Stomach (tissue), 4 donors: ENCODE measurements around the gene PDCD6IP.

Experiments
- POLR2A ChIP-seq, 4 donors: fragments of 450-650 bp; IDR thresholded peaks; one replicate each; pipeline ENCODE4 v1.6.1; 2016; ENCODE audit warnings: antibody characterized with exemption in 4 of 4, control low read depth in 2 of 4, mild to moderate bottlenecking in 1 of 4, moderate library complexity in 1 of 4
- POLR2AphosphoS5 ChIP-seq, 3 donors: sonication (generic); formaldehyde crosslinking; IDR thresholded peaks; one replicate each; pipeline ENCODE4 v1.6.1; 2016; ENCODE audit warnings: antibody characterized with exemption in 3 of 3
- TF ChIP-seq, protein P1 (sequence below), 7 experiments: fragments of 450-650 bp in 4 of 7; fragments of 200-600 bp in 3 of 7; sonication (generic) in 3 of 7; IDR thresholded peaks; one replicate each; pipeline ENCODE4 v1.5.1; 2016 to 2019; ENCODE audit warnings: antibody characterized with exemption in 7 of 7, control low read depth in 2 of 7, mild to moderate bottlenecking in 1 of 7

DNA sequence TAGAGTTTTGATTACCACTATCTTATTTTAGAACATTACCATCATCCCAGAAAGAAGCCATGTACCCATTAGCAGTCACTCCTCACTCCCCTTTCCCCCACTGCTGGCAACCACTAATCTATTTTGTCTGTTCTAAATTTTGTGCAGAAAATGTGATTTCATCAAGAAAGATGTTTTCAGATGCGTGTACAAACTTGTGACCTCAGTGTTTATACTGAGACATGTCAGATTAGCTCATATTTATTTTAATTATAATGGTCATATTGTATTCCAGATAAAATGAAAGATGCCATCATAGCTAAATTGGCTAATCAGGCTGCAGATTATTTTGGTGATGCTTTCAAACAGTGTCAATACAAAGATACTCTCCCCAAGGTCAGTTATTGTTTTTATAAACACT is 27.8 kb downstream of the PDCD6IP start:
- TF ChIP-seq, protein P1, sequence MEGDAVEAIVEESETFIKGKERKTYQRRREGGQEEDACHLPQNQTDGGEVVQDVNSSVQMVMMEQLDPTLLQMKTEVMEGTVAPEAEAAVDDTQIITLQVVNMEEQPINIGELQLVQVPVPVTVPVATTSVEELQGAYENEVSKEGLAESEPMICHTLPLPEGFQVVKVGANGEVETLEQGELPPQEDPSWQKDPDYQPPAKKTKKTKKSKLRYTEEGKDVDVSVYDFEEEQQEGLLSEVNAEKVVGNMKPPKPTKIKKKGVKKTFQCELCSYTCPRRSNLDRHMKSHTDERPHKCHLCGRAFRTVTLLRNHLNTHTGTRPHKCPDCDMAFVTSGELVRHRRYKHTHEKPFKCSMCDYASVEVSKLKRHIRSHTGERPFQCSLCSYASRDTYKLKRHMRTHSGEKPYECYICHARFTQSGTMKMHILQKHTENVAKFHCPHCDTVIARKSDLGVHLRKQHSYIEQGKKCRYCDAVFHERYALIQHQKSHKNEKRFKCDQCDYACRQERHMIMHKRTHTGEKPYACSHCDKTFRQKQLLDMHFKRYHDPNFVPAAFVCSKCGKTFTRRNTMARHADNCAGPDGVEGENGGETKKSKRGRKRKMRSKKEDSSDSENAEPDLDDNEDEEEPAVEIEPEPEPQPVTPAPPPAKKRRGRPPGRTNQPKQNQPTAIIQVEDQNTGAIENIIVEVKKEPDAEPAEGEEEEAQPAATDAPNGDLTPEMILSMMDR (IDR thresholded peaks at IDR 0.05): no peak
- TF ChIP-seq POLR2AphosphoS5 (IDR thresholded peaks at IDR 0.05) (no peak), POLR2A (IDR thresholded peaks at IDR 0.05) (no peak)
